ENCODE measurements around the gene RELB. TPM values are rescaled to one million over a fixed set of nuclear protein-coding genes. Genes with fewer than 3 reads are reported as not detected.

The RELB gene
- total and polyA plus RNA-seq, 3 donors from 2014 or later = 9.1 to 10.1 (median 9.7) TPM

- WGBS, 2 donors = 62 to 63% methylated on average over 5 to 7 of the region's 7 CpGs
- Histone ChIP-seq H3K4me1 (peaks cover 29% of the 10 kb centered on the region), H3K27me3 (no peaks in the 10 kb centered on the region), H3K27ac (no peak overlapping the region), H3K36me3 (ENCODE audit: low read depth, missing control alignments) (no peaks in the 10 kb centered on the region), H3K4me3 (no peak overlapping the region), H3K9me3 (no peaks in the 10 kb centered on the region)
- intact Hi-C loops (cut with DNase I; ENCODE audit: low total_unique reads) = no loop called here
- TF ChIP-seq POLR2A (IDR thresholded peaks at IDR 0.05) = no peak
- DNase-seq = no peak
Measured at GRCh38 chr19:44957526-44957925, 43.7 kb upstream of the RELB start.

- 74 to 75% methylated on average over 9 of the region's 9 CpGs for WGBS, 2 donors
- Histone ChIP-seq H3K27ac (no peak overlapping the region), H3K27me3 (no peaks in the 10 kb centered on the region), H3K36me3 (ENCODE audit: low read depth, missing control alignments) (no peaks in the 10 kb centered on the region), H3K4me1 (peaks cover 29% of the 10 kb centered on the region), H3K4me3 (no peak overlapping the region), H3K9me3 (no peaks in the 10 kb centered on the region)
- intact Hi-C loops (cut with DNase I; ENCODE audit: low total_unique reads) = no loop called here
- no peak for DNase-seq
- no peak for TF ChIP-seq CTCF (IDR thresholded peaks at IDR 0.05)
- no peak for TF ChIP-seq POLR2A (IDR thresholded peaks at IDR 0.05)
Measured at GRCh38 chr19:44958090-44958489, 43.2 kb upstream of the RELB start.

DNA sequence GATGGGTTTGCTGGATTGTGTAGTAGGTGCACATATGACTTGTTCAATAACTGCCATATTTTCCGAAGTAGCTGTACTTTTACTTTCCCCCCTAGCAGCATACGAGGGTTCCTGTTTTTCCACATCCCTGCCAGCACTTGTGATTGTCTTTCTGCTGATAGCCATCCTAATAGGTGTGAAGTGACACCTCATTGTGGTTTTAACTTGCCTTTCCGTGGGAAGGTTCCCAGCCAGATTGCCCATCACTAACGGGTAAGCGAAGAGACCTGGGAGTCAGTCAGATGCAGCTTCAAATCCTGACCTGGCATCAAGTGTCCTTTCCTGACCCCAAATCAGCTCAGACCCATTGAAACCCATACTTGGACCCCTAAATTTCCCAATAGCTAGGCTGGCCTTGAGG, 41.6 kb upstream of the RELB start:
- no peak for DNase-seq
- 79 to 81% methylated on average over 5 of the region's 5 CpGs for WGBS, 2 donors
- Histone ChIP-seq H3K9me3 (no peaks in the 10 kb centered on the region), H3K4me1 (peaks cover 23% of the 10 kb centered on the region), H3K27ac (no peak overlapping the region), H3K4me3 (no peak overlapping the region), H3K27me3 (no peaks in the 10 kb centered on the region), H3K36me3 (ENCODE audit: low read depth, missing control alignments) (no peaks in the 10 kb centered on the region)
- intact Hi-C loops (cut with DNase I; ENCODE audit: low total_unique reads) = no loop called here
- TF ChIP-seq CTCF (IDR thresholded peaks at IDR 0.05) = no peak
- no peak for TF ChIP-seq POLR2A (IDR thresholded peaks at IDR 0.05)

DNA sequence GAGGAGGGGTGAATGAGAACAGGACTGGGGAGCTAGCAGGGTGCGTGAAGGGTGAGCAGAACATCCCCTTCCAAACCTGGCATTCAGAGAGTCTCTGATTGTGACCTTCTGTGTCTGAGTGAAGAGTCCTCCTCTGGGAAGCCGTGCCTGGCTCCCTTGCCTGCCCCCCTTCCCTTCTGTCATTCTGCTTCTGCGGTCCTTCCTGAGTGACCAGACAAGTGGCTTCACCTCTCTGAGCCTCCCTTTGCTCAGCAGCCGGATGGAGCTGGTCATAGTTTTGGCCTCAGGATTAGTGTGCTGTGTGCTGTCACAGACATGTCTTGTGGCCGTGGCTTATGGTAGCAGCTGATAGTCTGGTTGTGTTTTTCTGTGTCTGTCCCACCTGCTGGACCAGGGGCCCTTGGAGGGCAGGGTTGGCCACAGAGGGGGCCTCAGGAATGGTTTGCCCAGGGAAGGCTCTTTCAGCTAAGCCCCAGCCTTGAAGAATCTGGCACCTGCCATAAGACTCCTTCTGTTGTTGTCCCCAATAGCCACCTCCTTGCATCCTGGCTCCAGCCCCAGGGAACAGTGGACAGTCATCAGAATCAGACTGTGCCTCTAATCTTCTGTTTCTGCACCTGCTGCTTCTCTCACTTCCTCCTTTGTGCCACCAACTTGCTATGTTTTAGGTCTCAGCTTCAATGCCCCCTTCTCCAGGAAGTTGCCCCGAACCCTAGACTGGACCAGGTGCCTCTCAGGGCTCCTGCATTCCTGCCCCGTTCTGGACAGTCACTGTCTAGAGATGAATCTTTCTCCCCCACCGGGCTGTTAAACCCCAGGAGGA, 40.1 kb upstream of the RELB start:
- H3K9me3 ChIP-seq = no peaks in the 10 kb centered on the region
- no peak overlapping the region for H3K4me3 ChIP-seq
- no peak for TF ChIP-seq CTCF (IDR thresholded peaks at IDR 0.05)
- TF ChIP-seq POLR2A (IDR thresholded peaks at IDR 0.05) = no peak
- no peak for DNase-seq
- WGBS, 2 donors = 70 to 71% methylated on average over 7 to 8 of the region's 8 CpGs
- intact Hi-C loops (cut with DNase I; ENCODE audit: low total_unique reads) = no loop called here
- H3K36me3 ChIP-seq (ENCODE audit: low read depth, missing control alignments) = no peaks in the 10 kb centered on the region
- no peak overlapping the region for H3K27ac ChIP-seq
- no peaks in the 10 kb centered on the region for H3K27me3 ChIP-seq
- H3K4me1 ChIP-seq = peaks cover 19% of the 10 kb centered on the region

- no peak for TF ChIP-seq POLR2A (IDR thresholded peaks at IDR 0.05)
- no peak for TF ChIP-seq CTCF (IDR thresholded peaks at IDR 0.05)
- H3K4me1 ChIP-seq = peaks cover 12% of the 10 kb centered on the region
- H3K4me3 ChIP-seq = no peak overlapping the region
- no peak for DNase-seq
- intact Hi-C loops (cut with DNase I; ENCODE audit: low total_unique reads) = no loop called here
- H3K27me3 ChIP-seq = no peaks in the 10 kb centered on the region
- 84 to 85% methylated on average over 8 of the region's 8 CpGs for WGBS, 2 donors
- H3K36me3 ChIP-seq (ENCODE audit: low read depth, missing control alignments) = no peaks in the 10 kb centered on the region
- H3K9me3 ChIP-seq = no peaks in the 10 kb centered on the region
- H3K27ac ChIP-seq = no peak overlapping the region
Measured at GRCh38 chr19:44961821-44962220, 39.4 kb upstream of the RELB start.
